ENCODE results near the gene CCDC198. TPM values are rescaled to one million over a fixed set of nuclear protein-coding genes. Genes with fewer than 3 reads are reported as not detected.

CCDC198 gene
- total RNA-seq, 2 donors from 2014 or later, result not detected

GRCh38 chr14:57498035-57498434 is 4.4 kb upstream of the CCDC198 start:
- ATAC-seq (ENCODE audit: insufficient number of reproducible peaks, low FRiP score, low read depth) (no peak), DNase-seq (ENCODE audit: low spot score) (no peak)
- no peaks in the 10 kb centered on the region for H3K9me3 ChIP-seq
- H3K4me3 ChIP-seq, result no peak overlapping the region
- H3K27ac ChIP-seq, result no peak overlapping the region
- no peaks in the 10 kb centered on the region for H3K4me1 ChIP-seq (ENCODE audit: control insufficient read depth in 1 of 2, low read depth in 2 of 2)
- H3K36me3 ChIP-seq, result no peaks in the 10 kb centered on the region
- no peak for TF ChIP-seq CTCF (IDR thresholded peaks at IDR 0.05)
- no peaks in the 10 kb centered on the region for H3K27me3 ChIP-seq (replicated peaks; ENCODE audit: insufficient read depth)

- Histone ChIP-seq H3K9me3 (no peaks in the 10 kb centered on the region), H3K4me3 (no peak overlapping the region), H3K27ac (no peak overlapping the region), H3K4me1 (ENCODE audit: control insufficient read depth in 1 of 2, low read depth in 2 of 2) (no peaks in the 10 kb centered on the region), H3K27me3 (replicated peaks; ENCODE audit: insufficient read depth) (no peaks in the 10 kb centered on the region), H3K36me3 (no peaks in the 10 kb centered on the region)
- no peak for TF ChIP-seq CTCF (IDR thresholded peaks at IDR 0.05)
- ATAC-seq (ENCODE audit: insufficient number of reproducible peaks, low FRiP score, low read depth), result no peak
- no peak for DNase-seq (ENCODE audit: low spot score)
Measured at GRCh38 chr14:57495416-57495815, 1.8 kb upstream of the CCDC198 start.

GRCh38 chr14:57492859-57493258 is 798 bp downstream of the CCDC198 start:
- Histone ChIP-seq H3K36me3 (no peaks in the 10 kb centered on the region), H3K27ac (no peak overlapping the region), H3K27me3 (replicated peaks; ENCODE audit: insufficient read depth) (no peaks in the 10 kb centered on the region), H3K4me1 (ENCODE audit: control insufficient read depth in 1 of 2, low read depth in 2 of 2) (no peaks in the 10 kb centered on the region), H3K4me3 (no peak overlapping the region), H3K9me3 (no peaks in the 10 kb centered on the region)
- DNase-seq (ENCODE audit: low spot score) (no peak), ATAC-seq (ENCODE audit: insufficient number of reproducible peaks, low FRiP score, low read depth) (no peak)
- TF ChIP-seq CTCF (IDR thresholded peaks at IDR 0.05), result no peak

- TF ChIP-seq CTCF (IDR thresholded peaks at IDR 0.05), result no peak
- no peak overlapping the region for H3K27ac ChIP-seq
Measured at GRCh38 chr14:57491640-57492039, 2.0 kb downstream of the CCDC198 start.

GRCh38 chr14:57487771-57488170 is 5.9 kb downstream of the CCDC198 start:
- Histone ChIP-seq H3K4me3 (no peak overlapping the region), H3K4me1 (ENCODE audit: control insufficient read depth in 1 of 2, low read depth in 2 of 2) (no peaks in the 10 kb centered on the region), H3K36me3 (no peaks in the 10 kb centered on the region), H3K27me3 (replicated peaks; ENCODE audit: insufficient read depth) (no peaks in the 10 kb centered on the region), H3K27ac (no peak overlapping the region), H3K9me3 (no peaks in the 10 kb centered on the region)
- TF ChIP-seq CTCF (IDR thresholded peaks at IDR 0.05), result no peak
- DNase-seq (ENCODE audit: low spot score), result no peak
- no peak for ATAC-seq (ENCODE audit: insufficient number of reproducible peaks, low FRiP score, low read depth)

More at GRCh38 chr14:57491640-57492039, 2.0 kb downstream of the CCDC198 start:
- no peak for DNase-seq (ENCODE audit: low spot score)
- no peaks in the 10 kb centered on the region for H3K36me3 ChIP-seq
- no peak overlapping the region for H3K4me3 ChIP-seq
- H3K4me1 ChIP-seq (ENCODE audit: control insufficient read depth in 1 of 2, low read depth in 2 of 2), result no peaks in the 10 kb centered on the region
- no peaks in the 10 kb centered on the region for H3K9me3 ChIP-seq
- ATAC-seq (ENCODE audit: insufficient number of reproducible peaks, low FRiP score, low read depth), result no peak
- no peaks in the 10 kb centered on the region for H3K27me3 ChIP-seq (replicated peaks; ENCODE audit: insufficient read depth)

All from thoracic aorta (tissue), 2 donors.